GM19452 (cell line): ENCODE measurements around the gene PSEN2.
A peak's percentile ranks its signal among the peaks of the same experiment; 100 is the strongest.

Source experiments
- ATAC-seq: cut with Tn5 transposase; IDR thresholded peaks from one replicate; pipeline ENCODE4 v1.9.1; 2021; ENCODE audit not compliant: unreplicated experiment

PSEN2 gene

DNA sequence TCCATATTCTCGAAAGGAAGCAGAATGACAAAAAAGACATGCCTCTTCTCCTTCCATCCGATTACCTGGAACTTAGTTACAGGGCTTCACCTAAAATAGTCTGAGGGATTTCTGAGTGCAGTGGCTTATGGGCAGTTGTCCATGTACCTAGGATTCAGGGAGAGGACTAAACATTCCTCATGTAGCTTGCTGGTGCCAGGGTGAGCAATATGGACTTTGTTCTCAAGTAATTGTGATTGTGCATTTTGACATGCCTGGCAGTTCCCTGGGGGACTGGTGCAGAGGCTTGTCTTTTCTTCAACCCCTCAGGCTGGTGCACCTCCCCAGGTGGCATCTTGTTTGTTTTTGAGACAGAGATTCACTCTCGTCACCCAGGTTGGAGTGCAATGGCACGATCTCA, 6.1 kb upstream of the PSEN2 start:
- no peak for ATAC-seq

DNA sequence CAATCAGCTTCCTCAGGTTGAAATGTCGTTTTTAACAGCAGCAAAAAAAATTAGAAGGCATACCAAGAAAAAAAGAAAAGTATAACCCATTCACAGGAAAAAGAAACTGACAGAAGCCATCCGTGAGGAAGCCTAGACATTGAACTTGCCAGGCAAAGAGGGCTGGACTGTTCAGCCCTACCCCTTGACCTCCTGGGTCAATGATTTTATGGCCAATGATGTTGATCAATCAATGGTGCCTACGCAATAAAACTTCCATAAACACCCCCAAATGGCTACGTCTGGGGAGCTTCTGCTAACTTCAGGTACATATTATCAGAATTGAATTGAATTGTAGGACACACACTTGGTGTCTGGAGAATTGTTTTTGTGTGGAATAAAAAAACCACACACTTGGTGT, 4.8 kb upstream of the PSEN2 start:
- no peak for ATAC-seq

DNA sequence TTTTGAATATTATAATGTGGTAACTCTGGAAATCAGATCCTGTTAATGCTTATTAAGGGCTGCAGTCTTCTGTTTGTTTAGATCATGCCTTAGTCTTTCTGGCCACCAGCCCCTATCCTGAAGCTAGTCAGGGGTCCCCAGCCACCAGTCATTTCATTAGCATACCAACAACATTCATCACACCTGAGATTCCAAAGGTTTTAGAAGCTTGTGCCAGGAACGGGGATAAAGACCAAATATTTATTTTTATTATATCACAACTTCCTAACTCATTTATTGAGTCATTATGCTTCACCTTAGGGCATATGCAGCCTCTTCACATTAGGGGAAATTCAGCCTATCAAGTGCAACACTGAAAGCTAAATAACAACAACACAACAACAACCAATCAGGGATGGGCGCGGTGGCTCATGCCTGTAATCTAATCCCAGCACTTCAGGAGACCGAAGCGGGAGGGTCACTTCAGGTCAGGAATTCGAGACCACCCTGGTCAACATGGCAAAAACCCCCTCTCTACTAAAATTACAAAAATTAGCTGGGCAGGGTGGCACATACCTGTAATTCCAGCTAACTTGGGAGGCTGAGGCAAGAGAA, 2.9 kb upstream of the PSEN2 start:
- ATAC-seq, result no peak

DNA sequence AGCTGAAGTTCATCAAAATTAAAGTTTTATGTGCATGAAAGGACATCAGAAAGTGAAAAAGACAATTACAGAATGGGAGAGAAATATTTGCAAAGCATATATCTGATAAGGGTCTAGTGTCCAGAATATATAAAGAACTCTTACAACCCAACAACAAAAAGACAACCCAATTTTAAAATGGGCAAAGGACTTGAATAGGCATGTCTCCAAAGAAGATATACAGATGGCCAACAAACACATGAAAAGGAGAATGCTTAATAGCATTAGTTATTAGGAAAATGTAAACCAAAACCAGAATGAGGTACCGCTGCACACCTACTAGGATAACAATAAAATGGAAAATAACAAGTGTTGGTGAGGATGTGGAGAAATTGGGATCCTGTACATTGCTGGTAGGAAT, 1.7 kb upstream of the PSEN2 start:
- ATAC-seq, result no peak

DNA sequence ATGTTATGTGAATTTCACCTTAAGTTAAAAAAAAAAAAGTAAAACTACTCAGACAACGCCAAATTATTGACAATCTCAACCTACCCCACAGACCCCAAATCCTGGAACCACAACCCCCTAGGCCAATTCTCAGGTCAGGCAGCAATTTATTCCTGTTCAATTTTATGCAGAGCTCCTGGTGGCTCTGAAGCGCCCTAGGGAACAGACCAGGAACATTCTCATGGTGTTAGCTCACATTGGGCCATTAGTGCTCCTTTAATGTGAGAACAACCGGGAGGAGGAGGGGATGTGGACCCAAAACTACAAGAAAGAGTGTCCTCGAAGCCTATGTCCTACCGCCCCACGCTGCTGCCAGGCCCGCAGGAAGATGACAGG, 403 bp upstream of the PSEN2 start:
- peak; percentile 37 for ATAC-seq

DNA sequence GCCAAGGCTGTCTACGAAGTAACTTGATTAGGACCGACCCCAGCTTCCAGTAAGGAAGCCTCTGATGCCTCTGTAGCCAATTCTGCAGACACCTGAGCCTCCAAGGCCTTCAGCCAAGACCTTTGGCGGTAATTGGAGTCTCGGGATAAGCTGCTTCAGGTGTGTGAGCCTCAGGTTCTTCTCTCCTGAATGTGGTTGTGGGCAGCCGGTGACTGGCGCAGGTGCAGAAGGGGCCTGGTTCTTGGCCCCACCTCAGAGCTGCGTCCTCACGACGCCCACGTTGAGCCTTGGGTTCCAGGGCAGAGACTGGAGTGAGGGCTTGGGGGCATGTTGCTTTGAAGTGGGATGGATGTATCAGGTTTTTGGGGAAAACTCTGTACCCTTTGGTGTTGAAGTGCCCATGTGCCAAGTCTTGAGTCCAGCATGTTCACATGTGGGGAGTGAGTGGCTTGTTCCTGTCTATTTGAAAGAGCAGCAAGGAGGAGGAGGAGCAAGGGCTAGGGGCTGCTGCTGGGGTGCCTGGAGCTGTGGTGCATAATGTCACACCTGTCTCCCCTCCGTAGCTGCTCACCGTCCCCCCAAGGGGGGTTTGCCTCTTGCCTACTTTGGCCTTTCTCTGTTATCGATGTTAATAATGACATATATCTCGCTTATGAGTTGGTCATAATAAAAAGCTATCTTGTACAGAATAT, 1.4 kb downstream of the PSEN2 start:
- no peak for ATAC-seq

DNA sequence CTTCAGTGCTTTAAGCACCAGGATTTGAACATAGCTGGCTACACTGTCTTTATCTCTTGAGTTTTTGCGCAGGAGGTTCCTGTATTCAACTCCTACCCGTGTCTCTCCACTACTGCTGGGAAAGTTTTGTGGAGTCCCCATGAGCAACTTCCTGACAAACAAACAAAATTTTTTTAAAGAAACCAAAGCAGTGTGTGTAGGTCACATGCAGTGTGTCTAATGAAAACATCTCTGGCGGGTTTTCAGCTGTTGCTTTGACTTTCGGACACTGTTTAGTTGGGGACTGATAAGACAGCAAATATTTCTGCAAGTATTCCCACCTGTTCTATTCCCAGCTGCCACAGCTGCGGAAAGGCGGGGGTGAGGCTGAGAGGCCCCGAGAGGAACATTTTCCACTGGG, 2.0 kb downstream of the PSEN2 start:
- ATAC-seq, result no peak

DNA sequence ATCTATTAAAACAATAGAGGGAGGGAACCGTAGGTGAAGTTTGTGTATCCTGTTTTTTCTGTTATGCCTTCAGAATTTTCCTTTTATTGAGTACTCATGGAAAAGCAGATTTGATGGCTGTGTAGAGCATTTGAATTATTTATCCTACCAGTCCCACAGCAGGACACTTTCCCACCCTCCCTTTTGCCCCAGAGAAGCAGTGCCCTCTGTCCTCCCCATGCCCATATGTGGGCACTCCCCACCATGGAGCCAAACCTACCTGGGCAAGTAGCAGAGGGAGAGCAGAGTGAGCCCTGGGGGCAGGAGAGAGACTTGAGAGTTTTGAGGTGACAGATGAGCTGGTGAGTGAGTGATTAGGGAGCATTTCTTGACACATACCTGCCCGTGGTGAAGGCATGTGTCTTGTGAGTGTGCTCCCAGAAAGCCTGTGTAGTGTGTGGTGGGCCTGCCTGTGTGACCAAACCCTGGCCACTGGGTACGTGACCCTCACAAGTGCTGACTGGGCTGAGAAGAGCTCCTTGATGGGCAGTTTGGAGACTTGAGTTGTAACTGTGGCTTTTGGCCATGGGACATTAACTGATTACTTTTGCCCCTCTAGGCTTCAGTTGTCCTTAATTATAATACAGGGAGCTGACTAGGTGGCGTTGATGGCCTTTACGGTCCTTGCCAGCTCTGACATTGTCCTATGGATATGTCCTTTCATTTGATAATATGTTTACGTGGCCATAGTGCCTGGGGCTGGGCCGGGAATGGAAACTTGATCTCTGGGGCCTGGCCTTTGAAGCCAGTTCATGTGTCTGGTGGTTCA, 3.6 kb downstream of the PSEN2 start:
- ATAC-seq, result no peak

DNA sequence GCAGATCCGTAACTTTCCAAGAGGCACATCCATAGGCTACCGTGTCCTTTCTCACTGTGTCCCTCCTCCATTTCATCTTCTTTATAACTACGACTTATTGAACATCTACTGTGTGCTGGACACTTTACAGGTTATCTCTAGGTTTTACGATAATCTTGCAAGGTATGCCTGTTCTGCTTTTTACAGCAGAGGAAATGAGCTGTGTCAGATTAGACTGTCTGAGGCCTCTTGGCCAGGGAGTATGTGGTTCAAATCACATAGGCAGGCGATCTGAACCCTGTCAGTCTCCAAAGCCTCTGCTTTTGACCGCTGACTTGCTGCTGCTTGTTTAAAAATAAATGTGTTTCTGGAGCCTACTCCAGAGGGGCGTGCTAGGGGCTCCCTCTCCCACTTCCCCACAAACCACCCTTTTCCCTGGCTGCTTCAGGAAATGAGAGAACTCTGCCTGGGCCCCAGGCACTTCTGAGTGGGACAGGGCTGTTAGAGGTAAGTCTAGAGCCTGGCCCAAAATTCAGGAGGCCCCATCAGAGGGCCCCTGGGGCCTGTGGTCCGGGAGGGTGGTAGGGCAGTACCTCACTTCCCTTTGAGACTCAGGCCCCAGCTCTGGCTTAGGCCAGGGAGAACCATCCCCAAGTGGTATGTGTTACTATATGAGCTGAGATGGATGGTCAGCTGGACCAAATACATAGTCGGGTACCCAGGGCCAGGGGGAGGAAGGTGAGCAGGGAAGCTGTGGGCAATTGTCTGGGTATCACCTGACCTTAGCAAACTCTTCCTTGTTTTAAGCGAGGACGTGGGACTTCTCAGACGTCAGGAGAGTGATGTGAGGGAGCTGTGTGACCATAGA, 4.4 kb downstream of the PSEN2 start:
- ATAC-seq, result no peak

DNA sequence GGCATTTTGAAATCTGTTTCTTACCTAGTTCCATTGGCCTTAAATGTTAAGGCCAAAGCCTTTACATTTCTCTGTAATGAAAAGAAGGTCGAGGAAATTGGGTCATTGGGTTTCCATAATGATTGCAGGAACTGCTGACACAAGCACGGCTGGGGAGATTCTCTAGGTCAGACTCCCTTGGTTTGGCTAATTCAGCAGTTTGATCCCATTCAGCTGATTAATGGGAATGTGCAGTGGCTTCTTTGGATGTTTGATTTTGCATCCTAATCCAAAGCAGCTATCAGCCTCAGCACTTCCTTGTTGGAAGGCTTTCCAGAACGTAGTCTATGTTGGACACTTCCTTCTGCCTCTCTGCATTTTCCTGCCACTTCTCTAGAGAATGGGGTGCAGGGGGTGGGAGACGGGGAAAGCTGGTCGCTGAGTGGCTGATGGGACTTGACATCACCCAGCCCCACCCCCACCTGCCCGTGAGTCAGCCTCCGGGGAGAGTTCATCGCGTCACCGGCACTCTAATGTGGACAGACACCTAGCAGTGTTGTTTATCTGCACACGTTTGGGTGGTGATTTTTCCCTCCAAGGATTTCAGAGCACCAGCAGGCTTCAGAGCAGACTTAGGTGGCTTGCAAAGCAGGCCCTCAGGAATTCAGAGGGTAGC, 5.4 kb downstream of the PSEN2 start:
- no peak for ATAC-seq

DNA sequence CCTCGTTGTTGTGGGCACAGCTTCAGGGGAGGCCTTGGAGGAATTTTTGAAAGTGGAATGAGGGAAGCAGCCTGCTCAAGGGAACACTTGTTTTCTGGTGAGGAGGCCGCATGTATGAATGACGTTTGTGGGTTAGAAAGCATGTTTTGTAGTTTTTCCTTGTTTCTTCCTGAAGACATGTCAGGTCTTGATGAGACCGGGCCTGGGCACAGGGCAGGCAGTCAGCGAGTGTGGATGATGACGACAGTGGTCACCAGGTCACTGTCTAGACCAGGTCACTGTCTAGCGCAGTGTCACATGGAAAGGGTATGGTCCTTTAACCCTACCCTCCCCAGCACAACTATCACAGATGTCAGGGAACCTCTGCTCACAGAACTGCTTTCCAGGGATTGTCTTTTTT, 7.3 kb downstream of the PSEN2 start:
- no peak for ATAC-seq

DNA sequence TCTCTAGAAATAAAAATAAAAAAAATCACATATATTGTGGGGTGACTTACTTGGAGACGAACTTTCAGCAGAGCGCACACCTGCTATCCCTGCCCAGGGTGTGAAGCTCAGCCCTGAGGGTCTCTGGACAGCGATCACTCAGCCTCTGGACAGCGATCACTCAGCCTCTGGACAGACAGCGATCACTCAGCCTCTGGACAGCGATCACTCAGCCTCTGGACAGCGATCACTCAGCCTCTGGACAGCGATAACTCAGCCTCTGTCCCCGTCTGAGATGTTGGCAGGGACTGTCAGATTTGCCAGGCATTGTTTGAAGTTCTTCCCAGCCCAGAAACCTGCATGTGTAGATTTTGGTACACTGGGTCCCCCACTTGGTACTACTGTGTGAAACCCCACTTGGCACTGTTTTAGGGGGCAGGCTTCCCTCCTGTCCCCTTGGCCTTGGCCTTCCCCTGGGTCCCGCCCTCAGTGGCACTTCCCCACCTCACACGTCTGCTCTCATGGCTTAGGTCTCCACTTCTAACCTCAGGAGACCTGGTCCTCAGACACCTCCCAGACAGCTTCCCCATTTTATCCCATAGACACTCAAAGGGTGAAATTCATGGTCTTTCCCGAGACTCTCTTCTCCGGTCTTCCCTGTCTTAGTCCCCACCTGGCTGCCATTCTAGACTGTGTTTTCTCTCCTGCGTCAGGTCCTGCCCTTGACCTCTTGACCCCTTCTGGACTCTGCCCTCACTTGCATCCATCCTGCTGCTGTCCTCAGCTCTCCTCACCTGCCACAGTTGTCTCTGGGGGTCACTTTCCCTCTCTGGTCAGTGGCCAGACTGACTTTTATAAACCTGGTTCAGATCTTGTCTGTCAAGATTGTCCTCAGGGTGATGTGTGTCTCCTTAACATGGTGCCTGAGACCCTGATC, 10.2 kb downstream of the PSEN2 start:
- ATAC-seq, result no peak

DNA sequence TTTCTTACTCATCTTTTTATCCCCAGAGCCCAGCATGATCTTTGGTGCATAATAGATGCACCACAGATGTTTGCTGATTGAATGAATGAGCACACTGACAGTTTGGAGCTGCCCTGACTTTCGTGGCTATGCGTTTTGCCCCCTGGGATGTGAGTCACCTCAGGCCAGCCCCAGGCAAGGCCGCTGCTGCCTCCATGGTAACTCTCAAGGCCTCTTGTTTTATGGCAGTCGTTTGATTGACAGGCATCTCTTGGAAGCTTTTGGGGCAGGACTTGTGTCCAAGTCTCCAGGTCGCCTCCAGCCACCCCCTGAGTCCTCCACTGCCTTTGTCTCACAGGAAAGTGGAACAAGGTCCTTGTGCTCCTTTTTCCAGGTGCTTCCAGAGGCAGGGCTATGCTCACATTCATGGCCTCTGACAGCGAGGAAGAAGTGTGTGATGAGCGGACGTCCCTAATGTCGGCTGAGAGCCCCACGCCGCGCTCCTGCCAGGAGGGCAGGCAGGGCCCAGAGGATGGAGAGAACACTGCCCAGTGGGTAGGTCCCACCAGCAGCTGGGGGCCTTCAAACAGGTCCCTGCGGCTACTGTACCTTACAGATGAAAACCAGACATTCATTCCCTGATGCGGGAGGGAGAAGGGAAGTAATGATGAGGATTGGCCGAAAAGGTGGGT, 11.2 kb downstream of the PSEN2 start:
- ATAC-seq, result no peak

DNA sequence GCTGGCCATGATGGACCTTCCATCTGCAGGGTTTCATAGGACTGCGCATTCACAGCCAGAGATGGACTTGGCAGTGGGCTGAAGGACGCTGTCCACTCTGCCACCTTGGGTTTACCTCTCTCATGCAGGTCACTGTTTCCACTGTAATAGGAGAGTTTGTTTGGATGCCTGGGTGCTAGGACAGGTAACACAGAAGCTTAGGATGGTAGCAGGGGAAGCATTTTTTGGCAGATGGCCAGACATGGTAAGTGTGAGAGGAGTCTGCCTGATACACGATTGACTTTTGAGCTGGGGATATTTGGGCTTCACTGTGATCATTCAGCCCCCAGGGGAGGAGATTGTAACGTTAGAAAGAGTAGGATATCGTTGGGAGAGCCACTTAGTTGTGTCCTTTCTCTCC, 11.8 kb downstream of the PSEN2 start:
- no peak for ATAC-seq

DNA sequence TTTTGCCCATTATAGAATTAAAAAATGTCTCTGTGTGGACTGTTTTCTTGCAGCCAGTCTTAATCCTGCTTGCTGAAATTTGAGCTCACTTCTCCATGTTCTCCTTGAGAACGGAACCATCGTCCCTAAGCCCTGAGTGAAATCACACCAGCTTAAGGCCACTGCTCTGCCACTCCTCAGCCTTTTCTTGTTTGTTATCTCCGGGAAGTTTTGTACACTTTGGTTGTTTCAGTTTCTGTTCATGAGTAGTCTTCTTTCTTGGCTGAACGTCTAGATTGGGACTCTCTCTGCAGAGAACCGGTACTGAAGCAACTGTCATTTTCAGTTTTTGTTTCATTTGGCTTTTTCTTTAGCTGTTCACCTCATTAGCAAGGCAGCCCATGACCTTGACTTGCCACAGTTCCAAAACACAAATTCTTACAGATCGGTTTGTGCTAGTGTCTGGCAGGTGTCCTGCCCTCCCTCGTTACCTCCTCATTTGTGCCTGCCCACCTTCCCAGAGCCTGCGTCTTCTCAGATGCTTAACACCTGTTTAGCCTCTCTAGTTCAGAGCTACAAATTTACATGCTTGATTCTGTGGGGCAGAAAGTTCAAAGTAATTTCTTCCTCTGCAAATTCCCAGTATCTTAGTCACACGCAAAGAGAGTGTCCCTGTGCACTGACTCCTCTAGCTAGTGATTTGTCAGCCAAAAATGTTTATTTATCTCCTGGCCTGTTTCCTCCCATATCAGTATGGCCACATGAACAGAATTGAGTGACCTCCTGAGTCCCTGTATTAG, 12.4 kb downstream of the PSEN2 start:
- peak; percentile 91 for ATAC-seq

DNA sequence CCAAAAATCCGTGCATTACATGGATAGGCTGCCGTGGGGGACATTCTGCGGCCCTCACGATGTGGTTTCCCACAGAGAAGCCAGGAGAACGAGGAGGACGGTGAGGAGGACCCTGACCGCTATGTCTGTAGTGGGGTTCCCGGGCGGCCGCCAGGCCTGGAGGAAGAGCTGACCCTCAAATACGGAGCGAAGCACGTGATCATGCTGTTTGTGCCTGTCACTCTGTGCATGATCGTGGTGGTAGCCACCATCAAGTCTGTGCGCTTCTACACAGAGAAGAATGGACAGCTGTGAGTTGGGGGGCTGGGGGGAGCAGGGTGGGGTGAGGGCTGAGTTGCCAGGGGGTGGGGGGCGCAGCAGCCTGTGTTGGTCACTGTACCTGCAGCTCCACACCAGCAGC, 13.2 kb downstream of the PSEN2 start:
- no peak for ATAC-seq

DNA sequence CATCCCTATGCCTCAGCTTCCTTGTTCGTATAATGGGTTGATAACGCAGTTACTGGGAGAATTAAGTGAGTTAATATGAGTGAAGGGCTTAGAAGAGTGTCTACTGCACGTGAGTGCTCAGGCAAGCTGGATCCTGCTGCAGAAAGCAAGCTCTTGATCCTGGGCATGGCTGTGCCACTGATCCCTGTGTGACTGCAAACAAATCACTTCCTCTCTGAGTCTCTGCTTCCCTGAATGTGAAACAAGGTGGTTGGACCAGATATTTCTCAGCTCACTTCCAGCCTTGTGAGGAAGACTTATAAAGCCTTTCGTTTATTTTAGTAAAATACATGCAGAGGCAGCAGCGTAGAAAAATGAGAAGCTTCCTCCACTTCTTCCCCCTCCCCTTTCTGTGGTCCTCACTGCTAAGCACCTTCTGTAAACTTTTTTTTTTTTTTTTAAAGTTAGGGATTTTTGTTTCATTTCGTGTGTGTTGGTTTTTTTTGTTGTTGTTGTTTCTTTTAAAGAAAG, 13.8 kb downstream of the PSEN2 start:
- ATAC-seq, result no peak
